K562 (cell line): ENCODE results near the gene NEB. TPM values are rescaled to one million over a fixed set of nuclear protein-coding genes. Genes with fewer than 3 reads are reported as not detected.

ENCODE experiments used
- CREB3 ChIP-seq: fragments of 450-650 bp; conservative IDR thresholded peaks from 2 replicates; pipeline ENCODE4 v1.6.1; 2016; ENCODE audit warnings: missing genetic modification characterization, low read depth, mild to moderate bottlenecking, missing compliant biosample characterization, moderate library complexity
- FOXP1 ChIP-seq: sonication (generic); formaldehyde crosslinking; IDR thresholded peaks from 2 replicates; pipeline ENCODE4 v1.8.0; 2022; ENCODE audit warnings: mild to moderate bottlenecking, missing genetic modification reagents
- HDAC1 ChIP-seq, 2 experiments: fragments of 450-650 bp; IDR thresholded peaks; 2 replicates each; pipeline ENCODE4 v1.6.1; 2016 to 2017; ENCODE audit warnings: inconsistent platforms in 1 of 2, mild to moderate bottlenecking in 1 of 2, moderate library complexity in 1 of 2
- HINFP ChIP-seq: fragments of 450-650 bp; conservative IDR thresholded peaks from 2 replicates; pipeline ENCODE4 v1.6.1; 2016; ENCODE audit warnings: missing genetic modification characterization, low read depth, mild to moderate bottlenecking, control low read depth, missing compliant biosample characterization
- HMG20B ChIP-seq: fragments of 250-450 bp; sonication (Bioruptor Pico); IDR thresholded peaks from 2 replicates; pipeline ENCODE4 v1.5.0; 2021; ENCODE audit warnings: mild to moderate bottlenecking
- MXI1 ChIP-seq: IDR thresholded peaks from 2 replicates; pipeline ENCODE4 v1.6.1; 2011; ENCODE audit warnings: low read depth, mild to moderate bottlenecking, improper control_type of control experiment, low read length
- POLR3G ChIP-seq: IDR thresholded peaks from 2 replicates; pipeline ENCODE4 v1.6.1; 2011; ENCODE audit not compliant: insufficient read length, insufficient replicate concordance; ENCODE audit errors: extremely low read depth
- RBM22 ChIP-seq: fragments of 200-400 bp; formaldehyde crosslinking; IDR thresholded peaks from 2 replicates; pipeline ENCODE4 v1.6.1; 2018; ENCODE audit warnings: low read length, low read depth; ENCODE audit not compliant: poor library complexity, severe bottlenecking
- ZNF318 ChIP-seq, 2 experiments: fragments of 450-650 bp; IDR thresholded peaks; 2 replicates each; pipeline ENCODE4 v1.6.1; 2016; ENCODE audit warnings: mild to moderate bottlenecking in 2 of 2, borderline replicate concordance in 1 of 2, low read depth in 1 of 2, moderate library complexity in 1 of 2
- ZNF398 ChIP-seq: fragments of 250-450 bp; sonication (Bioruptor Pico); IDR thresholded peaks from 2 replicates; pipeline ENCODE4 v1.8.0; 2021; ENCODE audit warnings: moderate library complexity, mild to moderate bottlenecking, inconsistent platforms
- ZNF41 ChIP-seq: fragments of 250-450 bp; sonication (Bioruptor Pico); conservative IDR thresholded peaks from 2 replicates; pipeline ENCODE4 v1.4.0; 2020; ENCODE audit warnings: mild to moderate bottlenecking
- ZNF655 ChIP-seq: fragments of 250-450 bp; sonication (Bioruptor Pico); IDR thresholded peaks from 2 replicates; pipeline ENCODE4 v1.5.0; 2021
- polyA plus RNA-seq, 8 experiments: library from polyadenylated mRNA; depleted of rRNA in 4 of 8; stranded (reverse) in 5 of 8; unstranded in 3 of 8; fragments of >200 nt; fragmentation: Nextera tagmentation in 2 of 8; fragmentation: Illumina TruSeq in 1 of 8; extraction: Ambion mirVana in 2 of 8; extraction: Trizol in 1 of 8; gene quantifications; 2 replicates each; pipeline versions ENCODE4 v1.2.1 to v1.2.3, GENCODE V29; 2011 to 2014; ENCODE audit warnings: inconsistent platforms in 1 of 8, missing spikeins in 1 of 8
- total RNA-seq, 7 experiments: library from RNA; depleted of rRNA in 6 of 7; stranded (reverse); fragments of >200 nt in 6 of 7; fragmentation: Illumina TruSeq in 2 of 7; extraction: Trizol in 2 of 7; gene quantifications; 2 replicates each; pipeline versions ENCODE4 v1.2.1 to v1.2.3, GENCODE V29; 2011 to 2021; ENCODE audit warnings: low replicate concordance in 1 of 7

The NEB gene
- total and polyA plus RNA-seq, 9 of the 15 experiments (the other 6 are each of a cell fraction or from before 2014, with no cell fraction given): 1.7 to 3.8 (median 2.9) TPM

- TF ChIP-seq ZNF318 (IDR thresholded peaks at IDR 0.05; ENCODE audit: borderline replicate concordance in 1 of 2, low read depth in 1 of 2) (peak in 1 of 2 experiments; percentile 65; a peak in 2 of 4 replicates), CREB3 (tag) (no peak), FOXP1 (CRISPR knock-in tag) (no peak), ZNF41 (CRISPR knock-in tag) (no peak), ZNF655 (CRISPR knock-in tag) (no peak), MXI1 (no peak), HMG20B (no peak), ZNF398 (CRISPR knock-in tag) (no peak), HDAC1 (IDR thresholded peaks at IDR 0.05) (no peak), POLR3G (no peak), HINFP (tag) (0 out of 2 replicates have a peak, but pooled peaks have one; percentile 11), RBM22 (no peak)
Observed at GRCh38 chr2:151782378-151783132, 48.3 kb upstream of the NEB start (continued).
